A673 (cell line): ENCODE measurements around the gene GRB7.

Source experiments
- EZH2 ChIP-seq: fragments of 200-600 bp; sonication (generic); IDR thresholded peaks from 2 replicates; pipeline ENCODE4 v1.6.1; 2017; ENCODE audit warnings: borderline replicate concordance, low read depth, mild to moderate bottlenecking, mixed read lengths, antibody characterized with exemption, low read length; ENCODE audit not compliant: poor library complexity, severe bottlenecking
- TF ChIP-seq, protein P1 (sequence below): fragments of 300-800, 200-600 bp; sonication (generic); conservative IDR thresholded peaks from 2 replicates; pipeline ENCODE4 v1.5.1; 2017; ENCODE audit warnings: low read depth, mild to moderate bottlenecking, antibody characterized with exemption, low read length, moderate library complexity, mixed read lengths

DNA sequence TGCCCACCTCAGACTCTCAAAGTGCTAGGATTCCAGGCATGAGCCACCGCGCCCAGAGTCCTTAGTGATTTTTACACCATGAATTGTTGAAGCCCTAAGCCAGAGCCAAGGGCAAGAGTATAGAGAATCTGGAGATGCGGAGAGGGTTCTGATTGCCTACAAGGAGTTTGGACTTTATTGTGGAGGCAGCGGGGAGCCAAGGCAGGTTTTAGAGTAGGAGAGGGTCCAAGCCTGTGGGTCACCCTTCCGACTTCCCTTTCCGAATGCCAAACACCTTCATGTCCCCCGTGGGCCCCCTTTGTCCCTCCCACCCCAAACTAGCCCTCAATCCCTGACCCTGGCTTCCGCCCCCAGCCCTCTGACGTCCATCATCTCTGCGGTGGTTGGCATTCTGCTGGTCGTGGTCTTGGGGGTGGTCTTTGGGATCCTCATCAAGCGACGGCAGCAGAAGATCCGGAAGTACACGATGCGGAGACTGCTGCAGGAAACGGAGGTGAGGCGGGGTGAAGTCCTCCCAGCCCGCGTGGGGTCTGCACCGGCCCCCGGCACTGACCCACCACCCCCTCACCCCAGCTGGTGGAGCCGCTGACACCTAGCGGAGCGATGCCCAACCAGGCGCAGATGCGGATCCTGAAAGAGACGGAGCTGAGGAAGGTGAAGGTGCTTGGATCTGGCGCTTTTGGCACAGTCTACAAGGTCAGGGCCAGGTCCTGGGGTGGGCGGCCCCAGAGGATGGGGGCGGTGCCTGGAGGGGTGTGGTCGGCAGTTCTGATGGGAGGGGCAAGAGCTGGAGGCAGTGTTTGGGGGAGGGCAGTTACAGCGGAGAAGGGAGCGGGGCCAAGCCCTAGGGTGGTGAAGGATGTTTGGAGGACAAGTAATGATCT lies 14.5 kb upstream of the GRB7 start:
- TF ChIP-seq, protein P1, sequence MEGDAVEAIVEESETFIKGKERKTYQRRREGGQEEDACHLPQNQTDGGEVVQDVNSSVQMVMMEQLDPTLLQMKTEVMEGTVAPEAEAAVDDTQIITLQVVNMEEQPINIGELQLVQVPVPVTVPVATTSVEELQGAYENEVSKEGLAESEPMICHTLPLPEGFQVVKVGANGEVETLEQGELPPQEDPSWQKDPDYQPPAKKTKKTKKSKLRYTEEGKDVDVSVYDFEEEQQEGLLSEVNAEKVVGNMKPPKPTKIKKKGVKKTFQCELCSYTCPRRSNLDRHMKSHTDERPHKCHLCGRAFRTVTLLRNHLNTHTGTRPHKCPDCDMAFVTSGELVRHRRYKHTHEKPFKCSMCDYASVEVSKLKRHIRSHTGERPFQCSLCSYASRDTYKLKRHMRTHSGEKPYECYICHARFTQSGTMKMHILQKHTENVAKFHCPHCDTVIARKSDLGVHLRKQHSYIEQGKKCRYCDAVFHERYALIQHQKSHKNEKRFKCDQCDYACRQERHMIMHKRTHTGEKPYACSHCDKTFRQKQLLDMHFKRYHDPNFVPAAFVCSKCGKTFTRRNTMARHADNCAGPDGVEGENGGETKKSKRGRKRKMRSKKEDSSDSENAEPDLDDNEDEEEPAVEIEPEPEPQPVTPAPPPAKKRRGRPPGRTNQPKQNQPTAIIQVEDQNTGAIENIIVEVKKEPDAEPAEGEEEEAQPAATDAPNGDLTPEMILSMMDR = no peak
- TF ChIP-seq EZH2 = no peak
